ENCODE data around the gene MIPOL1.
"Not testable (repeated sequence)": the region's sequence is repeated elsewhere in the genome, so short reads cannot be mapped to it uniquely, and the experiment has no call there.

Gene MIPOL1

GRCh38 chr14:37234222-37234621 is 36.5 kb downstream of the MIPOL1 start:
- no peak for DNase-seq (ENCODE audit: low spot score)

- DNase-seq (ENCODE audit: low spot score) = not testable (repeated sequence)
Measured at GRCh38 chr14:37236044-37236443, 38.3 kb downstream of the MIPOL1 start.

GRCh38 chr14:37237094-37237493 is 39.4 kb downstream of the MIPOL1 start:
- DNase-seq (ENCODE audit: low spot score) = no peak

GRCh38 chr14:37237735-37238200 is 40.0 kb downstream of the MIPOL1 start:
- DNase-seq (ENCODE audit: low spot score) = no peak

- DNase-seq (ENCODE audit: low spot score) = no peak
Measured at GRCh38 chr14:37241198-37241597, 43.5 kb downstream of the MIPOL1 start.

- peak; percentile 13 for DNase-seq (ENCODE audit: low spot score)
Measured at GRCh38 chr14:37246427-37246829, 48.7 kb downstream of the MIPOL1 start.

- no peak for DNase-seq (ENCODE audit: low spot score)
Measured at GRCh38 chr14:37247791-37248461, 50.2 kb downstream of the MIPOL1 start.

- no peak for DNase-seq (ENCODE audit: low spot score)
Measured at GRCh38 chr14:37251775-37252174, 54.0 kb downstream of the MIPOL1 start.

GRCh38 chr14:37252434-37252833 is 54.7 kb downstream of the MIPOL1 start:
- no peak for DNase-seq (ENCODE audit: low spot score)

- no peak for DNase-seq (ENCODE audit: low spot score)
Measured at GRCh38 chr14:37253905-37254304, 56.2 kb downstream of the MIPOL1 start.

GRCh38 chr14:37254411-37254947 is 56.7 kb downstream of the MIPOL1 start:
- DNase-seq (ENCODE audit: low spot score) = no peak

- no peak for DNase-seq (ENCODE audit: low spot score)
Measured at GRCh38 chr14:37257501-37258070, 59.8 kb downstream of the MIPOL1 start.

- no peak for DNase-seq (ENCODE audit: low spot score)
Measured at GRCh38 chr14:37262649-37263048, 64.9 kb downstream of the MIPOL1 start.

GRCh38 chr14:37263656-37264236 is 66.0 kb downstream of the MIPOL1 start:
- DNase-seq (ENCODE audit: low spot score) = no peak

- DNase-seq (ENCODE audit: low spot score) = no peak
Measured at GRCh38 chr14:37268788-37269187, 71.1 kb downstream of the MIPOL1 start.

GRCh38 chr14:37270629-37271028 is 72.9 kb downstream of the MIPOL1 start:
- no peak for DNase-seq (ENCODE audit: low spot score)

GRCh38 chr14:37272569-37272968 is 74.8 kb downstream of the MIPOL1 start:
- no peak for DNase-seq (ENCODE audit: low spot score)

- no peak for DNase-seq (ENCODE audit: low spot score)
Measured at GRCh38 chr14:37274652-37275051, 76.9 kb downstream of the MIPOL1 start.

- no peak for DNase-seq (ENCODE audit: low spot score)
Measured at GRCh38 chr14:37275963-37276362, 78.2 kb downstream of the MIPOL1 start.

- DNase-seq (ENCODE audit: low spot score) = no peak
Measured at GRCh38 chr14:37278636-37279538, 81.2 kb downstream of the MIPOL1 start.

GRCh38 chr14:37279818-37280217 is 82.1 kb downstream of the MIPOL1 start:
- no peak for DNase-seq (ENCODE audit: low spot score)

- no peak for DNase-seq (ENCODE audit: low spot score)
Measured at GRCh38 chr14:37284760-37285159, 87.0 kb downstream of the MIPOL1 start.
